Breast epithelium (tissue), 4 donors: ENCODE results near the gene HSPG2. TPM values are rescaled to one million over a fixed set of nuclear protein-coding genes. Genes with fewer than 3 reads are reported as not detected.

Experiments
- DNase-seq, 2 donors: peaks; one replicate each; pipeline ENCODE4 v3.0.0-alpha.2; 2019; ENCODE audit warnings: low spot score in 2 of 2
- H3K27ac ChIP-seq, 2 donors: fragments of 200-600 bp; sonication (generic) in 1 of 2; one replicate each; pipeline ENCODE4 v1.5.1; 2016 to 2019; ENCODE audit warnings: mild to moderate bottlenecking in 1 of 2
- H3K27me3 ChIP-seq, 2 donors: fragments of 200-600 bp; sonication (generic) in 1 of 2; one replicate each; pipeline versions ENCODE4 v1.5.1 to v1.6.0; 2017 to 2019; ENCODE audit warnings: control low read depth in 1 of 2, mild to moderate bottlenecking in 1 of 2
- H3K36me3 ChIP-seq: fragments of 200-600 bp; one replicate; pipeline ENCODE4 v1.5.1; 2019
- H3K4me1 ChIP-seq, 2 donors: fragments of 200-600 bp; sonication (generic); one replicate each; pipeline ENCODE4 v1.5.1; 2016 to 2019; ENCODE audit warnings: control low read depth in 1 of 2
- H3K4me3 ChIP-seq, 3 donors: fragments of 200-600 bp; sonication (generic); 1 replicate in 2 of 3; 2 replicates in 1 of 3; pipeline ENCODE4 v1.5.1; 2016 to 2019; ENCODE audit warnings: mild to moderate bottlenecking in 3 of 3, moderate library complexity in 2 of 3
- H3K9me3 ChIP-seq, 2 donors: fragments of 200-600 bp; sonication (generic) in 1 of 2; one replicate each; pipeline ENCODE4 v1.5.1; 2016 to 2019; ENCODE audit warnings: control low read depth in 1 of 2
- CTCF ChIP-seq, 3 donors: fragments of 450-650 bp; IDR thresholded peaks; one replicate each; pipeline ENCODE4 v1.5.1; 2016 to 2017; ENCODE audit warnings: antibody characterized with exemption in 3 of 3, mild to moderate bottlenecking in 3 of 3, moderate library complexity in 3 of 3
- POLR2A ChIP-seq: fragments of 450-650 bp; IDR thresholded peaks from one replicate; pipeline ENCODE4 v1.6.1; 2016; ENCODE audit warnings: antibody characterized with exemption, mild to moderate bottlenecking, moderate library complexity
- POLR2AphosphoS5 ChIP-seq, 3 donors: sonication (generic); formaldehyde crosslinking; IDR thresholded peaks; one replicate each; pipeline ENCODE4 v1.6.1; 2017; ENCODE audit warnings: antibody characterized with exemption in 3 of 3
- intact Hi-C: fragments of 100-400 bp; cut with DNase I; formaldehyde crosslinking; loops from one replicate; pipeline ENCODE4 v1.15.1; 2023; ENCODE audit warnings: low total_unique reads
- total RNA-seq, 3 donors: library from RNA; depleted of rRNA; stranded (reverse); fragments of >200 nt; gene quantifications; one replicate each; pipeline ENCODE4 v1.1.0, GENCODE V29; 2016

HSPG2 gene
- total RNA-seq, 3 donors from 2014 or later = 48.3 to 219 (median 95.0) TPM

GRCh38 chr1:21907079-21907418, 30.1 kb downstream of the HSPG2 start:
- Histone ChIP-seq H3K36me3 (no peaks in the 10 kb centered on the region), H3K4me1 (peaks cover 15 to 17% of the 10 kb centered on the region in 2 donors), H3K4me3 (no peak overlapping the region), H3K27me3 (no peaks in the 10 kb centered on the region), H3K9me3 (no peaks in the 10 kb centered on the region), H3K27ac (peak overlapping the region; percentile 88 to 95)
- no peak for TF ChIP-seq POLR2A
- TF ChIP-seq CTCF (IDR thresholded peaks at IDR 0.05) = no peak
- TF ChIP-seq POLR2AphosphoS5 (IDR thresholded peaks at IDR 0.05) = no peak
- no peak for DNase-seq
- intact Hi-C loops = loop anchor here (2.0 kb wide), 1 partner anchor 56 kb away; no protein-coding TSS in a partner anchor

GRCh38 chr1:21906173-21907078, 30.7 kb downstream of the HSPG2 start:
- Histone ChIP-seq H3K4me3 (no peak overlapping the region), H3K27ac (peak overlapping the region; percentile 88 to 95), H3K4me1 (peaks cover 8 to 13% of the 10 kb centered on the region in 2 donors), H3K27me3 (no peaks in the 10 kb centered on the region), H3K9me3 (no peaks in the 10 kb centered on the region), H3K36me3 (no peaks in the 10 kb centered on the region)
- intact Hi-C loops = loop anchor here (2.0 kb wide), 1 partner anchor 56 kb away; no protein-coding TSS in a partner anchor
- peak in 1 of 2 donors; percentile 64 for DNase-seq
- TF ChIP-seq POLR2A = no peak
- TF ChIP-seq POLR2AphosphoS5 (IDR thresholded peaks at IDR 0.05) = peak; percentile 33 to 85 (median 58)
- TF ChIP-seq CTCF (IDR thresholded peaks at IDR 0.05) = no peak

GRCh38 chr1:21904704-21905520, 32.2 kb downstream of the HSPG2 start:
- peak overlapping the region; percentile 88 to 95 for H3K27ac ChIP-seq
- TF ChIP-seq CTCF (IDR thresholded peaks at IDR 0.05) = no peak
- no peak for TF ChIP-seq POLR2A
- peak in 2 of 3 donors; percentile 39 to 78 for TF ChIP-seq POLR2AphosphoS5 (IDR thresholded peaks at IDR 0.05)
- intact Hi-C loops = no loop called here
- DNase-seq = peak; percentile 63 to 93
- no peak overlapping the region for H3K4me3 ChIP-seq
- no peaks in the 10 kb centered on the region for H3K9me3 ChIP-seq
- no peaks in the 10 kb centered on the region for H3K27me3 ChIP-seq
- H3K4me1 ChIP-seq = peaks cover 5 to 13% of the 10 kb centered on the region in 2 donors
- H3K36me3 ChIP-seq = no peaks in the 10 kb centered on the region

- H3K27ac ChIP-seq = peak overlapping the region; percentile 88 to 95
- DNase-seq = no peak
- no peaks in the 10 kb centered on the region for H3K9me3 ChIP-seq
- H3K4me3 ChIP-seq = no peak overlapping the region
- H3K4me1 ChIP-seq = peaks cover 8 to 13% of the 10 kb centered on the region in 2 donors
- H3K36me3 ChIP-seq = no peaks in the 10 kb centered on the region
- intact Hi-C loops = no loop called here
- no peaks in the 10 kb centered on the region for H3K27me3 ChIP-seq
- TF ChIP-seq POLR2AphosphoS5 (IDR thresholded peaks at IDR 0.05) = no peak
- no peak for TF ChIP-seq POLR2A
- peak in 2 of 3 donors; percentile 6 to 20 for TF ChIP-seq CTCF (IDR thresholded peaks at IDR 0.05)
Measured at GRCh38 chr1:21904454-21904703, 32.7 kb downstream of the HSPG2 start.
